HCT116 (cell line): ENCODE results near the gene COL28A1. TPM values are rescaled to one million over a fixed set of nuclear protein-coding genes. Genes with fewer than 3 reads are reported as not detected.

ENCODE experiments used
- ATAC-seq: fragments of 200-7000 bp; cut with Tn5 transposase; 2 replicates; pipeline ENCODE4 v1.9.1; 2020; ENCODE audit warnings: mild to moderate bottlenecking, moderate library complexity
- BruUV-seq: library from RNA; stranded (reverse); fragments of 400-500 nt; replicated peaks from 2 replicates; lab custom pipeline; 2021; lab: Mats Ljungman, UMichigan
- CTCF ChIA-PET: fragments of 300-600 bp; sonication (Branson Sonifier 250); formaldehyde crosslinking; loops from one replicate; lab custom pipeline; 2021; ENCODE audit warnings: antibody characterized with exemption; lab: Charles Lee
- POLR2A ChIA-PET: fragments of 300-600, 350-600 bp; sonication (Branson Sonifier 250); formaldehyde crosslinking; loops from one replicate; lab custom pipeline; 2021; ENCODE audit warnings: antibody characterized with exemption; lab: Charles Lee
- RAD21 ChIA-PET, 2 experiments: fragments of 300-600 bp; sonication (Branson Sonifier 250); formaldehyde crosslinking; loops; one replicate each; lab custom pipeline; 2023; ENCODE audit warnings: low total read pairs in 2 of 2; ENCODE audit not compliant: uncharacterized antibody in 2 of 2, unreplicated experiment in 2 of 2, low non-redundant PET in 1 of 2; lab: Charles Lee
- DNase-seq: peaks from one replicate; pipeline ENCODE4 v3.0.0-alpha.2; 2010; ENCODE audit warnings: low read depth, low spot score
- H2AFZ ChIP-seq: fragments of 200-600 bp; shearing (Covaris generic), sonication (generic); 2 replicates; pipeline ENCODE4 v1.6.1; 2017; ENCODE audit warnings: low read depth, mixed run types, mixed read lengths, antibody characterized with exemption, low read length; ENCODE audit not compliant: poor library complexity, severe bottlenecking
- H3K27ac ChIP-seq: 2 replicates; pipeline ENCODE4 v1.5.1; 2012; ENCODE audit warnings: low read depth, low read length
- H3K27me3 ChIP-seq: fragments of 200-600 bp; sonication (generic); 2 replicates; pipeline ENCODE4 v1.6.1; 2016; ENCODE audit warnings: mixed run types, low read length, mixed read lengths; ENCODE audit not compliant: insufficient read depth
- H3K36me3 ChIP-seq, 2 experiments: fragments of 200-500 bp in 1 of 2; fragments of 200-600 bp in 1 of 2; sonication (Bioruptor generic) in 1 of 2; sonication (generic) in 1 of 2; 2 replicates each; pipeline versions ENCODE4 v1.5.1 to v1.6.1; 2014 to 2016; ENCODE audit warnings: low read length in 2 of 2, inconsistent platforms in 1 of 2, mixed read lengths in 1 of 2, mixed run types in 1 of 2; ENCODE audit not compliant: insufficient read depth in 2 of 2, control insufficient read depth in 1 of 2
- H3K4me1 ChIP-seq, 2 experiments: fragments of 200-600 bp in 1 of 2; sonication (generic) in 1 of 2; 2 replicates each; pipeline versions ENCODE4 v1.5.1 to v1.6.1; 2012 to 2017; ENCODE audit warnings: low read length in 2 of 2, inconsistent platforms in 1 of 2, mild to moderate bottlenecking in 1 of 2, mixed read lengths in 1 of 2, mixed run types in 1 of 2, moderate library complexity in 1 of 2; ENCODE audit not compliant: insufficient read depth in 2 of 2, control insufficient read depth in 1 of 2
- H3K4me2 ChIP-seq: fragments of 200-600 bp; sonication (generic); 2 replicates; pipeline ENCODE4 v1.6.1; 2017; ENCODE audit warnings: mixed run types, low read length, mixed read lengths
- H3K4me3 ChIP-seq, 2 experiments: fragments of 200-600 bp in 1 of 2; sonication (generic) in 1 of 2; replicated peaks in 1 of 2; 2 replicates each; pipeline ENCODE4 v1.5.1; 2011 to 2016; ENCODE audit warnings: low read length in 2 of 2, control low read depth in 1 of 2, low read depth in 1 of 2, mild to moderate bottlenecking in 1 of 2, mixed read lengths in 1 of 2, mixed run types in 1 of 2
- H3K79me2 ChIP-seq: fragments of 200-600 bp; sonication (generic); 2 replicates; pipeline ENCODE4 v1.6.1; 2017; ENCODE audit warnings: mild to moderate bottlenecking, mixed run types, low read length, moderate library complexity, mixed read lengths; ENCODE audit not compliant: insufficient read depth
- H3K9ac ChIP-seq: fragments of 200-600 bp; sonication (generic); 2 replicates; pipeline ENCODE4 v1.6.1; 2016; ENCODE audit warnings: low read length, mixed read lengths
- H3K9me2 ChIP-seq: fragments of 200-600 bp; sonication (generic), shearing (Covaris generic); 2 replicates; pipeline ENCODE4 v1.6.1; 2017; ENCODE audit warnings: mixed run types, mild to moderate bottlenecking, moderate library complexity; ENCODE audit not compliant: insufficient read depth
- H3K9me3 ChIP-seq, 2 experiments: fragments of 200-500 bp in 1 of 2; fragments of 200-600 bp in 1 of 2; sonication (Bioruptor generic) in 1 of 2; sonication (generic) in 1 of 2; 2 replicates each; pipeline ENCODE4 v1.6.1; 2014 to 2017; ENCODE audit warnings: low read length in 2 of 2, mixed read lengths in 2 of 2, inconsistent platforms in 1 of 2, low read depth in 1 of 2, mild to moderate bottlenecking in 1 of 2, mixed run types in 1 of 2, moderate library complexity in 1 of 2; ENCODE audit not compliant: control insufficient read depth in 1 of 2, insufficient read depth in 1 of 2
- H4K20me1 ChIP-seq: fragments of 200-600 bp; sonication (generic), shearing (Covaris generic); 2 replicates; pipeline ENCODE4 v1.6.1; 2017; ENCODE audit warnings: mixed run types, mild to moderate bottlenecking, moderate library complexity; ENCODE audit not compliant: insufficient read depth
- ATF3 ChIP-seq: IDR thresholded peaks from 2 replicates; pipeline ENCODE4 v1.6.1; 2012
- CBX3 ChIP-seq: IDR thresholded peaks from 2 replicates; pipeline ENCODE4 v1.6.1; 2012; ENCODE audit warnings: low read depth
- CEBPB ChIP-seq: IDR thresholded peaks from 2 replicates; pipeline ENCODE4 v1.6.1; 2012; ENCODE audit warnings: low read depth
- EGR1 ChIP-seq: IDR thresholded peaks from 2 replicates; pipeline ENCODE4 v1.6.1; 2012; ENCODE audit warnings: low read depth
- ELF1 ChIP-seq: IDR thresholded peaks from 2 replicates; pipeline ENCODE4 v1.6.1; 2012; ENCODE audit warnings: low read depth, borderline replicate concordance
- EZH2 ChIP-seq: fragments of 200-600 bp; sonication (generic); IDR thresholded peaks from 2 replicates; pipeline ENCODE4 v1.6.1; 2017; ENCODE audit warnings: antibody characterized with exemption, mixed run types
- EZH2phosphoT487 ChIP-seq: fragments of 200-600 bp; IDR thresholded peaks from 2 replicates; pipeline ENCODE4 v1.6.1; 2018; ENCODE audit warnings: antibody characterized with exemption, borderline replicate concordance
- FOSL1 ChIP-seq: IDR thresholded peaks from 2 replicates; pipeline ENCODE4 v1.6.1; 2012; ENCODE audit warnings: low read depth
- POLR2AphosphoS5 ChIP-seq: IDR thresholded peaks from 2 replicates; pipeline ENCODE4 v1.6.1; 2011; ENCODE audit warnings: mild to moderate bottlenecking, low read depth, low read length, moderate library complexity
- RAD21 ChIP-seq: IDR thresholded peaks from 2 replicates; pipeline ENCODE4 v1.6.1; 2012; ENCODE audit warnings: low read depth, mild to moderate bottlenecking
- REST ChIP-seq: IDR thresholded peaks from 2 replicates; pipeline ENCODE4 v1.6.1; 2012; ENCODE audit warnings: low read depth
- SIN3A ChIP-seq: IDR thresholded peaks from 2 replicates; pipeline ENCODE4 v1.6.1; 2012; ENCODE audit warnings: low read depth
- SP1 ChIP-seq: IDR thresholded peaks from 2 replicates; pipeline ENCODE4 v1.6.1; 2012; ENCODE audit warnings: low read depth
- SRF ChIP-seq: IDR thresholded peaks from 2 replicates; pipeline ENCODE4 v1.6.1; 2012; ENCODE audit warnings: low read depth
- TCF7L2 ChIP-seq: IDR thresholded peaks from 2 replicates; pipeline ENCODE4 v1.7.0; 2011; ENCODE audit warnings: borderline replicate concordance, inconsistent platforms; ENCODE audit not compliant: insufficient read depth, insufficient read length; ENCODE audit errors: extremely low read depth
- YY1 ChIP-seq: IDR thresholded peaks from 2 replicates; pipeline ENCODE4 v1.6.1; 2011; ENCODE audit warnings: low read length, low read depth, moderate library complexity, mild to moderate bottlenecking; ENCODE audit not compliant: insufficient replicate concordance; ENCODE audit errors: extremely low read depth
- ZFX ChIP-seq: fragments of 450-650 bp; IDR thresholded peaks from 2 replicates; pipeline ENCODE4 v1.6.1; 2017
- ZNF274 ChIP-seq: fragments of 200-500 bp; sonication (Bioruptor generic); IDR thresholded peaks from 2 replicates; pipeline ENCODE4 v1.6.1; 2014; ENCODE audit warnings: mild to moderate bottlenecking, low read depth, low read length, inconsistent platforms
- intact Hi-C: fragments of 100-400 bp; cut with micrococcal nuclease; formaldehyde crosslinking; loops from 2 replicates; pipeline ENCODE4 v1.10.0; 2022
- total RNA-seq: library from RNA; stranded (reverse); gene quantifications from one replicate; pipeline ENCODE4 v1.2.1, GENCODE V29; 2021; ENCODE audit not compliant: unreplicated experiment
- TF ChIP-seq, protein P1 (sequence below): IDR thresholded peaks from 2 replicates; pipeline ENCODE4 v1.6.1; 2012

COL28A1 gene
- total RNA-seq, 1 experiment from 2014 or later, result 0.12 TPM

DNA sequence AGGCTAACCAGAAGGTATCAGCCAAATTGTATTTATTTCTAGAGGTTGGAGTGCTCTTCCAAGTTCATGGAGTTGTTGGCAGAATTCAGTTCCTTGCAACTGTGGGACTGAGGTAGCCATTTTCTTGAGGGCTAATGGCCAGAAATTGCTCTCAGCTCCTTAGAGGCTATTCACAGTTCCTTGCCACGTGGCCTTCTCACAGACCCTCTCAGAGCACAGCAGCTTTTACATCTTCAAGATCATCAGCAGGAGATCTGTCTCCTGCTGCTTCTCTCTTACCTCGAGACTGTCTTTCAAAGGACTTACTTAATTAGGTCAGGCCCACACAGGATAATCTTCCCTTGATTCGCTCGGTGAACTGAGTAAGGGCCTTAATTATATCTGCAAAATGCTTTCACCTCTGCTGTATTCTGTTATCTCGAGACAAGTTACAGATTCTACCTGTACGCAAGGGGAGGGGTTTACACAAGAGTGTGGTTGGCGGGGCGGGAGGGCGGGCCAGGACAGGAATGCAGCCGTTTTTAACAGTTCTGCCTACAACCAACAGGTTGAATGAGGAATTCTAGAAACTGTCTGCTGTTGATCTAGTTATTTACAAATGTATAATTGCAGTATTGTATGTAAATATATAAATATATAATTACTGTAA, 46.0 kb upstream of the COL28A1 start:
- no TSS peak for BruUV-seq
- no peak for DNase-seq
- POLR2A ChIA-PET, result no interaction called here
- H3K27me3 ChIP-seq, result no peaks in the 10 kb centered on the region
- no peaks in the 10 kb centered on the region for H3K4me1 ChIP-seq
- RAD21 ChIA-PET, result no interaction called here
- no peaks in the 10 kb centered on the region for H3K9me3 ChIP-seq
- no peaks in the 10 kb centered on the region; a peak in 1 of 4 replicates for H3K36me3 ChIP-seq
- intact Hi-C loops, result no loop called here
- H3K4me3 ChIP-seq, result no peak overlapping the region
- no peaks in the 10 kb centered on the region for H3K9me2 ChIP-seq
- CTCF ChIA-PET, result no interaction called here
- no peak overlapping the region for H3K9ac ChIP-seq
- TF ChIP-seq EGR1, result no peak
- TF ChIP-seq POLR2AphosphoS5, result no peak
- no peak for TF ChIP-seq ELF1
- no peak for TF ChIP-seq REST
- no peak for TF ChIP-seq ZFX
- no peak for TF ChIP-seq YY1
- no peak for TF ChIP-seq CBX3
- no peak for TF ChIP-seq CEBPB
- no peak for TF ChIP-seq SRF
- no peak for TF ChIP-seq ZNF274
- no peak for TF ChIP-seq RAD21
- TF ChIP-seq EZH2phosphoT487, result no peak
- TF ChIP-seq TCF7L2, result no peak
- no peak for TF ChIP-seq EZH2
- TF ChIP-seq ATF3, result no peak
- no peak for TF ChIP-seq SP1
- TF ChIP-seq, protein P1, sequence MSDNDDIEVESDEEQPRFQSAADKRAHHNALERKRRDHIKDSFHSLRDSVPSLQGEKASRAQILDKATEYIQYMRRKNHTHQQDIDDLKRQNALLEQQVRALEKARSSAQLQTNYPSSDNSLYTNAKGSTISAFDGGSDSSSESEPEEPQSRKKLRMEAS, result no peak
- no peak for TF ChIP-seq FOSL1
- TF ChIP-seq SIN3A, result no peak
- no peaks in the 10 kb centered on the region for H4K20me1 ChIP-seq
- ATAC-seq, result no peak
- H3K4me2 ChIP-seq, result no peak overlapping the region
- no peak overlapping the region for H3K27ac ChIP-seq
- H3K79me2 ChIP-seq, result peaks cover 19% of the 10 kb centered on the region; the same call in 1 of the 2 replicates
- no peak overlapping the region for H2AFZ ChIP-seq
